ENCODE measurements around the gene HYAL1.

DNA sequence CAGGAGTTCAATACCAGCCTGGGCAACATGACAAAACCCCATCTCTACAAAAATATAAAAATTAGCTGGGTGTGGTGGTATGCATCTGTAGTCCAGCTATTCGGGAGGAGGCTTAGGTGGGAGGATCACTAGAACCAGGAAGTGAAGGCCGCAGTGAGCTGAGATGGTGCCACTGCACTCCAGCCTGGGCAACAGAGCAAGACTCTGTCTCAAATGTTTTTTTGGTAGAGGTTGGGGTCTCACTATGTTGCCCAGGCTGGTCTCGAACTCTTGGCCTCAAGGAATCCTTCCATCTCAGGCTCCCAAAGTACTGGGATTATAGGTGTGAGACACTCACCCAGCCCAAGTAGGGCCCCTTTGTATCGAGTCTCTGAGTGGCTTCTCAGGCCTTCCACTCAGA, 9.3 kb downstream of the HYAL1 start:
- TF ChIP-seq POLR2A (IDR thresholded peaks at IDR 0.05) (no peak), CTCF (IDR thresholded peaks at IDR 0.05) (no peak)
